COLO829 (cell line): Measurements from ENCODE around the gene LRBA.
"Not testable (repeated sequence)": the region's sequence is repeated elsewhere in the genome, so short reads cannot be mapped to it uniquely, and the experiment has no call there.

Source experiments
- DNase-seq: peaks from one replicate; pipeline ENCODE4 v3.0.0; 2012; ENCODE audit warnings: low spot score

Gene LRBA

GRCh38 chr4:151015459-151016347 is 619 bp upstream of the LRBA start:
- DNase-seq: peak; percentile 74

GRCh38 chr4:151013944-151014343 is 1.1 kb downstream of the LRBA start:
- DNase-seq: no peak

GRCh38 chr4:151013491-151013890 is 1.6 kb downstream of the LRBA start:
- DNase-seq: no peak

GRCh38 chr4:151012820-151013219 is 2.3 kb downstream of the LRBA start:
- no peak for DNase-seq

GRCh38 chr4:151012376-151012775 is 2.7 kb downstream of the LRBA start:
- no peak for DNase-seq

- no peak for DNase-seq
These were observed 10.9 kb downstream of the LRBA start for GRCh38 chr4:151004222-151004621.

GRCh38 chr4:151000747-151001429 is 14.2 kb downstream of the LRBA start:
- DNase-seq: no peak

GRCh38 chr4:150999086-150999485 is 16.0 kb downstream of the LRBA start:
- DNase-seq: no peak

GRCh38 chr4:150997141-150997540 is 17.9 kb downstream of the LRBA start:
- no peak for DNase-seq

- no peak for DNase-seq
These were observed 20.4 kb downstream of the LRBA start for GRCh38 chr4:150994721-150995120.

- DNase-seq: not testable (repeated sequence)
These were observed 21.5 kb downstream of the LRBA start for GRCh38 chr4:150993577-150993976.

- no peak for DNase-seq
These were observed 24.1 kb downstream of the LRBA start for GRCh38 chr4:150990993-150991392.

- no peak for DNase-seq
These were observed 24.8 kb downstream of the LRBA start for GRCh38 chr4:150990250-150990649.

GRCh38 chr4:150988238-150988637 is 26.8 kb downstream of the LRBA start:
- DNase-seq: no peak

- DNase-seq: no peak
These were observed 27.9 kb downstream of the LRBA start for GRCh38 chr4:150987204-150987603.

- no peak for DNase-seq
These were observed 29.0 kb downstream of the LRBA start for GRCh38 chr4:150986085-150986484.

GRCh38 chr4:150983851-150984250 is 31.2 kb downstream of the LRBA start:
- no peak for DNase-seq

GRCh38 chr4:150982557-150983233 is 32.4 kb downstream of the LRBA start:
- DNase-seq: peak; percentile 60

GRCh38 chr4:150978738-150979575 is 36.1 kb downstream of the LRBA start:
- no peak for DNase-seq

- DNase-seq: no peak
These were observed 38.5 kb downstream of the LRBA start for GRCh38 chr4:150976478-150977118.

- no peak for DNase-seq
These were observed 40.3 kb downstream of the LRBA start for GRCh38 chr4:150974750-150975149.
